GM23338 (cell line): ENCODE results near the gene STAMBPL1. TPM values are rescaled to one million over a fixed set of nuclear protein-coding genes. Genes with fewer than 3 reads are reported as not detected.

Experiments
- ATAC-seq: fragments of 200-7000 bp; cut with Tn5 transposase; 3 replicates; pipeline ENCODE4 v1.9.1; 2020
- DNase-seq: peaks from one replicate; pipeline ENCODE4 v3.0.0-alpha.2; 2015; ENCODE audit warnings: low spot score
- H2AFZ ChIP-seq: fragments of 200-600 bp; sonication (generic); 2 replicates; pipeline ENCODE4 v1.8.0; 2016; ENCODE audit warnings: antibody characterized with exemption, mild to moderate bottlenecking, moderate library complexity
- H3F3A ChIP-seq: fragments of 200-600 bp; sonication (generic); replicated peaks from 2 replicates; pipeline ENCODE4 v1.8.0; 2017; ENCODE audit warnings: antibody characterized with exemption, mixed run types, low read depth
- H3K27ac ChIP-seq: fragments of 200-600 bp; sonication (generic); 2 replicates; pipeline ENCODE4 v1.6.1; 2016; ENCODE audit warnings: low read depth
- H3K27me3 ChIP-seq: fragments of 200-600 bp; sonication (generic); 2 replicates; pipeline ENCODE4 v1.8.0; 2016; ENCODE audit warnings: mild to moderate bottlenecking, mixed run types, moderate library complexity; ENCODE audit not compliant: insufficient read depth
- H3K36me3 ChIP-seq: fragments of 200-600 bp; sonication (generic); 2 replicates; pipeline ENCODE4 v1.8.0; 2016; ENCODE audit warnings: mild to moderate bottlenecking; ENCODE audit not compliant: insufficient read depth
- H3K4me1 ChIP-seq: fragments of 200-600 bp; sonication (generic); 2 replicates; pipeline ENCODE4 v1.8.0; 2016; ENCODE audit warnings: mild to moderate bottlenecking, moderate library complexity; ENCODE audit not compliant: insufficient read depth
- H3K4me2 ChIP-seq: fragments of 200-600 bp; sonication (generic); 2 replicates; pipeline ENCODE4 v1.7.1; 2017; ENCODE audit warnings: mixed run types
- H3K4me3 ChIP-seq: fragments of 200-600 bp; sonication (generic); 2 replicates; pipeline ENCODE4 v1.6.1; 2016; ENCODE audit warnings: mixed run types
- H3K79me2 ChIP-seq: fragments of 200-600 bp; sonication (generic); replicated peaks from 2 replicates; pipeline ENCODE4 v1.8.0; 2017; ENCODE audit warnings: mild to moderate bottlenecking; ENCODE audit not compliant: insufficient read depth
- H3K9me2 ChIP-seq: fragments of 200-600 bp; sonication (generic); 2 replicates; pipeline ENCODE4 v1.8.0; 2017; ENCODE audit not compliant: insufficient read depth
- H4K20me1 ChIP-seq: fragments of 200-600 bp; sonication (generic); replicated peaks from 2 replicates; pipeline ENCODE4 v1.8.0; 2017; ENCODE audit warnings: mild to moderate bottlenecking; ENCODE audit not compliant: insufficient read depth
- H3K27ac Mint-ChIP-seq: 2 replicates; pipeline ENCODE4 v1.8.0; 2020; ENCODE audit warnings: inconsistent platforms, mild to moderate bottlenecking, moderate library complexity, mixed read lengths
- H3K27me3 Mint-ChIP-seq: 3 replicates; pipeline ENCODE4 v1.8.0; 2022; ENCODE audit warnings: low read depth, mild to moderate bottlenecking, moderate library complexity, mixed read lengths, inconsistent platforms; ENCODE audit not compliant: insufficient read depth, poor library complexity
- H3K36me3 Mint-ChIP-seq: 3 replicates; pipeline ENCODE4 v1.8.0; 2021; ENCODE audit warnings: low read depth, mild to moderate bottlenecking, inconsistent platforms, moderate library complexity, mixed read lengths
- H3K4me1 Mint-ChIP-seq: 3 replicates; pipeline ENCODE4 v1.8.0; 2020; ENCODE audit warnings: mild to moderate bottlenecking, inconsistent platforms, mixed read lengths
- H3K4me3 Mint-ChIP-seq: 3 replicates; pipeline ENCODE4 v1.8.0; 2021; ENCODE audit warnings: moderate library complexity, mild to moderate bottlenecking, inconsistent platforms, mixed read lengths
- H3K9me3 Mint-ChIP-seq: 3 replicates; pipeline ENCODE4 v1.8.0; 2020; ENCODE audit warnings: moderate library complexity, mild to moderate bottlenecking, inconsistent platforms, mixed read lengths
- CREB1 ChIP-seq: fragments of 250-450 bp; sonication (Bioruptor Pico); IDR thresholded peaks from 2 replicates; pipeline ENCODE4 v1.5.0; 2020; ENCODE audit warnings: low read depth, mild to moderate bottlenecking, moderate library complexity
- CTCF ChIP-seq, 2 experiments: fragments of 200-600 bp in 1 of 2; sonication (generic) in 1 of 2; conservative IDR thresholded peaks; 2 replicates each; pipeline versions ENCODE4 v1.5.1 to v1.6.1; 2016 to 2017; ENCODE audit warnings: antibody characterized with exemption in 2 of 2, low read depth in 2 of 2, mild to moderate bottlenecking in 2 of 2, moderate library complexity in 1 of 2
- EZH2 ChIP-seq: fragments of 200-600 bp; sonication (generic); IDR thresholded peaks from one replicate; pipeline ENCODE4 v1.8.0; 2017; ENCODE audit warnings: antibody characterized with exemption, mild to moderate bottlenecking, low read depth; ENCODE audit not compliant: unreplicated experiment
- EZH2phosphoT487 ChIP-seq: fragments of 200-600 bp; sonication (generic); IDR thresholded peaks from one replicate; pipeline ENCODE4 v1.8.1; 2018; ENCODE audit warnings: antibody characterized with exemption; ENCODE audit not compliant: unreplicated experiment
- JUNB ChIP-seq: IDR thresholded peaks from one replicate; pipeline ENCODE4 v1.6.1; 2016; ENCODE audit warnings: antibody characterized with exemption; ENCODE audit not compliant: unreplicated experiment
- NANOG ChIP-seq: IDR thresholded peaks from 2 replicates; pipeline ENCODE4 v1.6.1; 2016; ENCODE audit warnings: antibody characterized with exemption, borderline replicate concordance
- REST ChIP-seq: IDR thresholded peaks from one replicate; pipeline ENCODE4 v1.6.1; 2018; ENCODE audit warnings: antibody characterized with exemption; ENCODE audit not compliant: unreplicated experiment
- ZNF114 ChIP-seq: fragments of 250-450 bp; sonication (Bioruptor Pico); IDR thresholded peaks from 2 replicates; pipeline ENCODE4 v1.5.0; 2020; ENCODE audit warnings: mild to moderate bottlenecking, moderate library complexity
- polyA plus RNA-seq: library from polyadenylated mRNA; unstranded; fragments of >200 nt; fragmentation: Nextera tagmentation; extraction: Ambion mirVana; gene quantifications from 2 replicates; pipeline ENCODE4 v1.2.1, GENCODE V29; 2016
- total RNA-seq: library from RNA; depleted of rRNA; stranded (reverse); fragments of >200 nt; shearing (Covaris generic); gene quantifications from 2 replicates; pipeline ENCODE4 v1.2.3, GENCODE V29; 2014

STAMBPL1 gene
- total and polyA plus RNA-seq, 2 experiments from 2014 or later: 2.5 to 11.5 TPM

GRCh38 chr10:88899886-88900285 is 19.8 kb downstream of the STAMBPL1 start (continued):
- TF ChIP-seq EZH2phosphoT487 (no peak), ZNF114 (CRISPR knock-in tag) (no peak), CREB1 (CRISPR knock-in tag) (no peak), NANOG (no peak), REST (no peak), CTCF (conservative IDR thresholded peaks at IDR 0.05; ENCODE audit: low read depth in 2 of 2) (no peak), JUNB (no peak), EZH2 (no peak)

- DNase-seq (no peak), ATAC-seq (no peak)
- H2AFZ ChIP-seq: no peak overlapping the region
- H3K9me3 Mint-ChIP-seq: no peaks in the 10 kb centered on the region
- no peaks in the 10 kb centered on the region for H3K36me3 ChIP-seq
- no peaks in the 10 kb centered on the region for H3K9me2 ChIP-seq
- H3K27ac ChIP-seq: no peak overlapping the region
- no peaks in the 10 kb centered on the region for H3K4me1 ChIP-seq
- peaks cover 10% of the 10 kb centered on the region; the same call in 2 of the 3 replicates for H3K4me1 Mint-ChIP-seq
- no peaks in the 10 kb centered on the region for H3K79me2 ChIP-seq
- H3K4me3 Mint-ChIP-seq: no peak overlapping the region
- TF ChIP-seq EZH2phosphoT487: no peak
- TF ChIP-seq ZNF114 (CRISPR knock-in tag): no peak
- peaks cover 8% of the 10 kb centered on the region; the same call in 2 of the 3 replicates for H3K36me3 Mint-ChIP-seq
- H3K27me3 ChIP-seq: no peaks in the 10 kb centered on the region
- H3K27me3 Mint-ChIP-seq: no peaks in the 10 kb centered on the region
- no peak overlapping the region for H3K27ac Mint-ChIP-seq
- no peak overlapping the region for H3K4me2 ChIP-seq
- no peaks in the 10 kb centered on the region for H4K20me1 ChIP-seq
- H3F3A ChIP-seq: no peaks in the 10 kb centered on the region
- H3K4me3 ChIP-seq: no peak overlapping the region
These were observed 21.4 kb downstream of the STAMBPL1 start for GRCh38 chr10:88901206-88901983.
